Measurements from ENCODE around the gene KLHDC10. TPM values are rescaled to one million over a fixed set of nuclear protein-coding genes. Genes with fewer than 3 reads are reported as not detected.
"Not testable (repeated sequence)": the region's sequence is repeated elsewhere in the genome, so short reads cannot be mapped to it uniquely, and the experiment has no call there.

KLHDC10 gene
- total RNA-seq, 1 donor from 2014 or later = 26.6 TPM

DNA sequence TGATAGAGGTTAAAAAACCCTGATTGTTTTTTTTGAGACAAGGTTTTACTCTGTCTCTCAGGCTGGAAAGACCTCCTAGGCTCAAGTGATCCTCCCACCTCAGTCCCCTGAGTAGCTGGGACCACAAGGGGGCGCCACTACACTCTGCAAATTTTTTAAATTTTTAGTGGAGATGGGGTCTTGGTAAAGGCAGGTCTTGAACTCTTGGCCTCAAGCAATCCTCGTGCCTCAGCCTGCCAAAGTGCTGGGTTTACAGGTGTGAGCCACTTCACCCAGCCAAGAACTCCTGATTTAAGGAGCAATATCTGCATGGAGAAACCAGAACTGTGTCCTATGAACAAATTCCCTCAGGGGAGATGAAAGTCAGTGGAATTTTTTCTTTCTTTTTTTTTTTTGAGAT lies 7.3 kb upstream of the KLHDC10 start:
- H3K9me3 ChIP-seq (ENCODE audit: low read depth) = no peaks in the 10 kb centered on the region
- H3K4me3 Mint-ChIP-seq = no peak overlapping the region
- H3K4me1 Mint-ChIP-seq = peaks cover 5% of the 10 kb centered on the region
- H3K4me1 ChIP-seq = no peaks in the 10 kb centered on the region
- no peak overlapping the region for H3K27ac Mint-ChIP-seq
- no peaks in the 10 kb centered on the region for H3K79me2 ChIP-seq (ENCODE audit: low read depth)
- H3K4me2 ChIP-seq = no peak overlapping the region
- H3K27ac ChIP-seq = no peak overlapping the region
- no peaks in the 10 kb centered on the region for H4K20me1 ChIP-seq (ENCODE audit: low read depth)
- H3F3A ChIP-seq (ENCODE audit: low read depth) = peaks cover 2% of the 10 kb centered on the region
- peak; percentile 85 for DNase-seq (ENCODE audit: low spot score)
- TF ChIP-seq EZH2 (IDR thresholded peaks at IDR 0.05) = no peak
- no peak for TF ChIP-seq EZH2phosphoT487 (IDR thresholded peaks at IDR 0.05)
- TF ChIP-seq, protein P1, sequence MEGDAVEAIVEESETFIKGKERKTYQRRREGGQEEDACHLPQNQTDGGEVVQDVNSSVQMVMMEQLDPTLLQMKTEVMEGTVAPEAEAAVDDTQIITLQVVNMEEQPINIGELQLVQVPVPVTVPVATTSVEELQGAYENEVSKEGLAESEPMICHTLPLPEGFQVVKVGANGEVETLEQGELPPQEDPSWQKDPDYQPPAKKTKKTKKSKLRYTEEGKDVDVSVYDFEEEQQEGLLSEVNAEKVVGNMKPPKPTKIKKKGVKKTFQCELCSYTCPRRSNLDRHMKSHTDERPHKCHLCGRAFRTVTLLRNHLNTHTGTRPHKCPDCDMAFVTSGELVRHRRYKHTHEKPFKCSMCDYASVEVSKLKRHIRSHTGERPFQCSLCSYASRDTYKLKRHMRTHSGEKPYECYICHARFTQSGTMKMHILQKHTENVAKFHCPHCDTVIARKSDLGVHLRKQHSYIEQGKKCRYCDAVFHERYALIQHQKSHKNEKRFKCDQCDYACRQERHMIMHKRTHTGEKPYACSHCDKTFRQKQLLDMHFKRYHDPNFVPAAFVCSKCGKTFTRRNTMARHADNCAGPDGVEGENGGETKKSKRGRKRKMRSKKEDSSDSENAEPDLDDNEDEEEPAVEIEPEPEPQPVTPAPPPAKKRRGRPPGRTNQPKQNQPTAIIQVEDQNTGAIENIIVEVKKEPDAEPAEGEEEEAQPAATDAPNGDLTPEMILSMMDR (IDR thresholded peaks at IDR 0.05) = peak; percentile 91
- no peaks in the 10 kb centered on the region for H3K36me3 ChIP-seq
- no peaks in the 10 kb centered on the region for H3K36me3 Mint-ChIP-seq
- no peak overlapping the region for H3K4me3 ChIP-seq
- no peak overlapping the region for H3K9ac ChIP-seq
- peaks cover 2% of the 10 kb centered on the region for H3K27me3 Mint-ChIP-seq (ENCODE audit: insufficient read depth, low read depth)
- no peak overlapping the region for H2AFZ ChIP-seq (replicated peaks)
- no peaks in the 10 kb centered on the region for H3K9me3 Mint-ChIP-seq
- H3K27me3 ChIP-seq = no peaks in the 10 kb centered on the region

DNA sequence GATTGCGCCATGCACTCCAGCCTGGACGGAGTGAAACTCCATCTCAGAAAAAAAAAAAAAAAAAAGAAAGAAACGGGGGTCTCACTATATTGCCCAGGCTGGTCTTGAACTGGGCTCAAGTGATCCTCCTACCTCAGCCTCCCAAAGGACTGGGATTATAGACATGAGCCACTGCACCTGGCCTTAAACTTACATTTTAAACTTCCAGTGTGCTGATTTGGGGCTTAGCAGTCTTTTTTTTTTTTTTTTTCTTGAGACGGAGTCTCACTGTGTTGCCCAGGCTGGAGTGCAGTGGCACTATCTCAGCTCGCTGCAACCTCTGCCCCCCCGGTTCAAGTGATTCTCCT lies 5.8 kb upstream of the KLHDC10 start:
- H3K4me3 ChIP-seq; H3K4me2 ChIP-seq; H3K27me3 ChIP-seq; DNase-seq (ENCODE audit: low spot score); H3K36me3 Mint-ChIP-seq; H3F3A ChIP-seq (ENCODE audit: low read depth); H3K4me1 ChIP-seq; H4K20me1 ChIP-seq (ENCODE audit: low read depth); H3K27ac Mint-ChIP-seq; H3K4me3 Mint-ChIP-seq; H3K9me3 Mint-ChIP-seq; H3K4me1 Mint-ChIP-seq; H3K27me3 Mint-ChIP-seq (ENCODE audit: insufficient read depth, low read depth); H3K79me2 ChIP-seq (ENCODE audit: low read depth); H3K9me3 ChIP-seq (ENCODE audit: low read depth); H3K36me3 ChIP-seq; H2AFZ ChIP-seq (replicated peaks); H3K27ac ChIP-seq; H3K9ac ChIP-seq: not testable (repeated sequence)

DNA sequence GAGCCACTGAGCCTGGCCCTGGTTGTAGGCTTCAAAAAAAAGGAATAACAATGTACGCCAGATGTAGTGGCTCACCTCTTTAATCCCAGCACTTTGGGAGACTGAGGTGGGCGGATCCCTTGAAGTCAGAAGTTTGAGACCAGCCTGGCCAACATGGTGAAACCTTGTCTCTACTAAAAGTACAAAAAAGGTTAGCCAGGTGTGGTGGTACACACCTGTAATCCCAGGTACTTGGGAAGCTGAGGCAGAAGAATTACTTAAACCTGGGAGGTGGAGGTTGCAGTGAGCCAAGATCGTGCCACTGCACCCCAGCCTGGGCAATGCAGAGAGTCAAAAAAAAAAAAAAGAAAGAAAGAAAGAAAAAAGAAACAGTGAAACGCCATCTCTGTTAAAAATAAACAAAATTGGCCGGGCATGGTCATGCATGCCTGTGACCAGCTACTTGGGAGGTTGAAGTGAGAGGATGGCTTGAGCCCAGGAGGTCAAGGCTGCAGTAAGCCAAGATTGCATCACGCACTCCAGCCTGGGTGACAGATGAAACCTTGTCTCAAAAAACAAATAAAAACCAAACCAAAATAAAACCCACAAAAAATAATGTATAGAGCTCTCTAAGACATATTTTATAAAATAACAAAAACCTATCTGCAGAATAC lies 4.7 kb upstream of the KLHDC10 start:
- Mint-ChIP-seq H3K36me3 (no peaks in the 10 kb centered on the region), H3K27ac (no peak overlapping the region), H3K9me3 (no peaks in the 10 kb centered on the region), H3K4me1 (peaks cover 6% of the 10 kb centered on the region), H3K4me3 (no peak overlapping the region), H3K27me3 (ENCODE audit: insufficient read depth, low read depth) (no peaks in the 10 kb centered on the region)
- Histone ChIP-seq H3F3A (ENCODE audit: low read depth) (no peaks in the 10 kb centered on the region), H3K9ac (no peak overlapping the region), H4K20me1 (ENCODE audit: low read depth) (no peaks in the 10 kb centered on the region), H3K4me3 (no peak overlapping the region), H3K4me1 (peaks cover 3% of the 10 kb centered on the region), H3K9me3 (ENCODE audit: low read depth) (no peaks in the 10 kb centered on the region), H3K27me3 (no peaks in the 10 kb centered on the region), H3K4me2 (no peak overlapping the region), H3K36me3 (no peaks in the 10 kb centered on the region), H3K79me2 (ENCODE audit: low read depth) (peaks cover 2% of the 10 kb centered on the region), H2AFZ (replicated peaks) (no peak overlapping the region), H3K27ac (no peak overlapping the region)
- TF ChIP-seq, protein P1 (IDR thresholded peaks at IDR 0.05) = no peak
- no peak for TF ChIP-seq EZH2phosphoT487 (IDR thresholded peaks at IDR 0.05)
- no peak for TF ChIP-seq EZH2 (IDR thresholded peaks at IDR 0.05)
- DNase-seq (ENCODE audit: low spot score) = no peak

DNA sequence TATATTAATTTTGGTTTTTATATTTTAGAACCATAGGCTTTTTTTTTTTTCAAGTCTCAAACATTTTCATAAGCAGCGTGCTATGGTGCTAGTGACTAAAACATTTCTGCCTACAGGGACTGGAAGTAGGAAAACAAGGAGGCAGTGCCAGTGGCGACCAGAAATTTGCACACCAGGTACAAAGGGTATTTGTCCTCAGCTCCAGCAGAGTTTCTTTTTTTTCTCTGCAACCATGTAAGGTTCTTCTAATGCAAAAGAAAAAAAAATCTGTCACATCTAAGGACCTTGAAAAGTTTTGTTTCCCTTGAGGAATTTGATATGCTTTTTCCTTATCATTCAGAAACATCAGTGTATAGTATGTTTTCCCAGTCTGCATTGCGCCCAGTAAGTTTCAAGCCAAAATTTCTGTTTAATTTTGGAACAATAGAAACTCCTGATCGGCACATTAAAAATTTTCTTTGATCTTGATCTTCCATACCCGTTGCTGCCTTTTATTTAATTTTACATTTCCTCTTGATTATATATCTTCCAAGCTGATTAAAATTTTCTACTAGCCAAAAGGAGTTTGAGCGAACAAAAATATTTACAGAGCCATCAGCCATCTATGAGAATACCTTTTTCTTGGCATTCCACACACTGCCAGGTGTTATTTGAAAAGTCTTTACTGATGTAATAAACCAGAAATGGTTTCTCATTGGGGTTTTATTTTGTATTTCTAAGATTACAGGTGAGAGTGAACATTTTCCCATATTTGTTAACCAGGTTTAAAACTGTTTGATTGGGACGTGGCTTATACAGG lies 956 bp upstream of the KLHDC10 start:
- Histone ChIP-seq H3F3A (ENCODE audit: low read depth) (peaks cover 6% of the 10 kb centered on the region), H4K20me1 (ENCODE audit: low read depth) (peaks cover 8% of the 10 kb centered on the region), H3K4me2 (peak overlapping the region; percentile 76), H3K4me1 (peaks cover 10% of the 10 kb centered on the region), H2AFZ (replicated peaks) (peak overlapping the region; percentile 94), H3K27ac (no peak overlapping the region), H3K9me3 (ENCODE audit: low read depth) (no peaks in the 10 kb centered on the region), H3K36me3 (no peaks in the 10 kb centered on the region), H3K27me3 (no peaks in the 10 kb centered on the region), H3K4me3 (peak overlapping the region; percentile 81), H3K79me2 (ENCODE audit: low read depth) (peaks cover 39% of the 10 kb centered on the region), H3K9ac (no peak overlapping the region)
- H3K27ac Mint-ChIP-seq = no peak overlapping the region
- no peak for DNase-seq (ENCODE audit: low spot score)
- peak overlapping the region; percentile 93 for H3K4me3 Mint-ChIP-seq
- peaks cover 3% of the 10 kb centered on the region for H3K36me3 Mint-ChIP-seq
- H3K9me3 Mint-ChIP-seq = no peaks in the 10 kb centered on the region
- H3K27me3 Mint-ChIP-seq (ENCODE audit: insufficient read depth, low read depth) = no peaks in the 10 kb centered on the region
- TF ChIP-seq EZH2 (IDR thresholded peaks at IDR 0.05) (no peak), EZH2phosphoT487 (IDR thresholded peaks at IDR 0.05) (no peak)
- TF ChIP-seq, protein P1 (IDR thresholded peaks at IDR 0.05) = no peak
- H3K4me1 Mint-ChIP-seq = peaks cover 24% of the 10 kb centered on the region
